Ishikawa (cell line): ENCODE data around the gene RABGAP1.

Experiments used
- CEBPB ChIP-seq: IDR thresholded peaks from 2 replicates; pipeline ENCODE4 v1.6.1; 2012
- CREB1 ChIP-seq: IDR thresholded peaks from 2 replicates; pipeline ENCODE4 v1.6.1; 2012; ENCODE audit warnings: low read depth
- EGR1 ChIP-seq: IDR thresholded peaks from 2 replicates; pipeline ENCODE4 v1.6.1; 2012
- EP300 ChIP-seq: IDR thresholded peaks from 2 replicates; pipeline ENCODE4 v1.6.1; 2012; ENCODE audit warnings: borderline replicate concordance
- FOXM1 ChIP-seq: IDR thresholded peaks from 2 replicates; pipeline ENCODE4 v1.6.1; 2012; ENCODE audit warnings: low read depth, borderline replicate concordance
- MAX ChIP-seq: IDR thresholded peaks from 2 replicates; pipeline ENCODE4 v1.6.1; 2012
- NFIC ChIP-seq: IDR thresholded peaks from 2 replicates; pipeline ENCODE4 v1.6.1; 2012
- RAD21 ChIP-seq: IDR thresholded peaks from 2 replicates; pipeline ENCODE4 v1.6.1; 2012; ENCODE audit warnings: low read depth
- REST ChIP-seq: IDR thresholded peaks from 2 replicates; pipeline ENCODE4 v1.6.1; 2012; ENCODE audit warnings: low read depth, mild to moderate bottlenecking
- TAF1 ChIP-seq: IDR thresholded peaks from 2 replicates; pipeline ENCODE4 v1.6.1; 2012; ENCODE audit warnings: low read depth, mild to moderate bottlenecking
- TCF12 ChIP-seq: IDR thresholded peaks from 2 replicates; pipeline ENCODE4 v1.6.1; 2012; ENCODE audit warnings: low read depth
- TEAD4 ChIP-seq: IDR thresholded peaks from 2 replicates; pipeline ENCODE4 v1.6.1; 2012
- USF1 ChIP-seq: IDR thresholded peaks from 2 replicates; pipeline ENCODE4 v1.6.1; 2012
- YY1 ChIP-seq: IDR thresholded peaks from 2 replicates; pipeline ENCODE4 v1.6.1; 2012; ENCODE audit warnings: low read depth
- ZBTB7A ChIP-seq: IDR thresholded peaks from 2 replicates; pipeline ENCODE4 v1.6.1; 2012; ENCODE audit warnings: low read depth

The RABGAP1 gene

GRCh38 chr9:122986010-122986409, 45.2 kb downstream of the RABGAP1 start:
- TF ChIP-seq ZBTB7A: no peak
- TF ChIP-seq NFIC: no peak
- no peak for TF ChIP-seq EP300
- TF ChIP-seq REST: no peak
- no peak for TF ChIP-seq MAX
- TF ChIP-seq CEBPB: no peak

GRCh38 chr9:122988141-122988540, 47.3 kb downstream of the RABGAP1 start:
- TF ChIP-seq ZBTB7A: no peak
- no peak for TF ChIP-seq MAX
- TF ChIP-seq TEAD4: no peak
- TF ChIP-seq EGR1: no peak
- no peak for TF ChIP-seq YY1
- no peak for TF ChIP-seq CREB1
- no peak for TF ChIP-seq EP300
- no peak for TF ChIP-seq TCF12
- TF ChIP-seq REST: no peak
- no peak for TF ChIP-seq TAF1
- TF ChIP-seq CEBPB: no peak
- TF ChIP-seq USF1: no peak
- no peak for TF ChIP-seq FOXM1
- TF ChIP-seq RAD21: no peak
- no peak for TF ChIP-seq NFIC

- TF ChIP-seq TEAD4: no peak
Measured at GRCh38 chr9:122988920-122989621, 48.3 kb downstream of the RABGAP1 start.

GRCh38 chr9:122991370-122991830, 50.6 kb downstream of the RABGAP1 start:
- peak; percentile 54 for TF ChIP-seq RAD21
- TF ChIP-seq MAX: no peak

GRCh38 chr9:122996586-122996985, 55.8 kb downstream of the RABGAP1 start:
- no peak for TF ChIP-seq FOXM1
- no peak for TF ChIP-seq EP300
- no peak for TF ChIP-seq CREB1
- no peak for TF ChIP-seq CEBPB
- TF ChIP-seq EGR1: no peak
- no peak for TF ChIP-seq TEAD4
- TF ChIP-seq TAF1: no peak
- TF ChIP-seq YY1: no peak
- TF ChIP-seq TCF12: no peak
- no peak for TF ChIP-seq RAD21

- TF ChIP-seq CEBPB (no peak), MAX (no peak), USF1 (no peak), TAF1 (no peak)
Measured at GRCh38 chr9:122998448-122998847, 57.6 kb downstream of the RABGAP1 start.
